ENCODE results near the gene LAMA5.

The LAMA5 gene

GRCh38 chr20:62403331-62403730 is 36.2 kb upstream of the LAMA5 start:
- Histone ChIP-seq H3K9ac (ENCODE audit: low read depth in 1 of 2, low read length in 2 of 2) (no peak overlapping the region), H3K36me3 (ENCODE audit: control insufficient read depth in 2 of 2, insufficient read depth in 2 of 2, low read length in 2 of 2) (peaks cover 0 to 7% of the 10 kb centered on the region in 2 donors), H3K4me3 (ENCODE audit: low read length in 2 of 2) (no peak overlapping the region), H3K9me3 (ENCODE audit: control insufficient read depth in 2 of 2, low read length in 2 of 2) (no peaks in the 10 kb centered on the region), H3K27ac (ENCODE audit: low read depth in 2 of 2, low read length in 2 of 2) (no peak overlapping the region), H3K4me1 (ENCODE audit: control insufficient read depth in 2 of 2, insufficient read depth in 2 of 2, low read length in 2 of 2) (peaks cover 20 to 22% of the 10 kb centered on the region in 2 donors), H3K27me3 (ENCODE audit: control insufficient read depth in 2 of 2, insufficient read depth in 2 of 2, low read length in 2 of 2) (no peaks in the 10 kb centered on the region)

DNA sequence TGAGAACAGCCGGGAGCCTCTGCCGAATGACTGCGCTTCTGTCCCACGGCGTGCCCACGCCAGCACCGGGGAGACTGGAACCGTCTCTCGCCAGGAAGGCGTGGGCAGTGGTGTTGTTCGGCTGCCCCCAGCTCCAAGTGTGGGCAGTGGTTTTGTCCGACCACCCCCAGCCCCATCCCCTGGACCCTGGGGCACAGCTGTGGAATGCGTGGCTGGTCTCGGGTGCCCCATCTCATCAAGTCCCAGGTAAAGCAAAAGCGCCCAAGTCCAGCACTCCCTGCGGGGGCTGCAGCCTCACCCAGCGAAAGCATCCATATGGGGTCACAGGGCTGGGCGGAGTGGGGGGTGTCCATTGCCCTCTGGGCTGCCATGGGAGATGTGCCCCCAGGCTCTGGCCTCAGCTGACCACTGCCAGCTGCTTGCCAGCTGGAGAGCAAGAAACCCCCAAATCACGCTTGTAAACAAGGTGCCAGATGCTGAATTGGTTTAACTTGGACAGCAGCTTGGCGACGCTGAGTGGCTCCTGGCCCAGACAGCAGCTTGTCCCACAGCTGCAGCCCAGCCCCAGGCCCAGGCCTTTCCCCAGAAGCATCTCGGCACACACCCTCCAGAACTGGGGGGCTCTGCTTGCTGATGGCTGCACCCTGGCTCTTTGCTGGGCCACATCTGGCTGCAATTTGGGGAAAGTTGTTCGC is 35.5 kb upstream of the LAMA5 start:
- no peak overlapping the region for H3K4me3 ChIP-seq (ENCODE audit: low read length in 2 of 2)
- no peaks in the 10 kb centered on the region for H3K9me3 ChIP-seq (ENCODE audit: control insufficient read depth in 2 of 2, low read length in 2 of 2)
- H3K27ac ChIP-seq (ENCODE audit: low read depth in 2 of 2, low read length in 2 of 2), result no peak overlapping the region
- H3K4me1 ChIP-seq (ENCODE audit: control insufficient read depth in 2 of 2, insufficient read depth in 2 of 2, low read length in 2 of 2), result peaks cover 13 to 15% of the 10 kb centered on the region in 2 donors
- H3K27me3 ChIP-seq (ENCODE audit: control insufficient read depth in 2 of 2, insufficient read depth in 2 of 2, low read length in 2 of 2), result no peaks in the 10 kb centered on the region
- no peak overlapping the region for H3K9ac ChIP-seq (ENCODE audit: low read depth in 1 of 2, low read length in 2 of 2)
- peaks cover 0 to 7% of the 10 kb centered on the region in 2 donors for H3K36me3 ChIP-seq (ENCODE audit: control insufficient read depth in 2 of 2, insufficient read depth in 2 of 2, low read length in 2 of 2)

DNA sequence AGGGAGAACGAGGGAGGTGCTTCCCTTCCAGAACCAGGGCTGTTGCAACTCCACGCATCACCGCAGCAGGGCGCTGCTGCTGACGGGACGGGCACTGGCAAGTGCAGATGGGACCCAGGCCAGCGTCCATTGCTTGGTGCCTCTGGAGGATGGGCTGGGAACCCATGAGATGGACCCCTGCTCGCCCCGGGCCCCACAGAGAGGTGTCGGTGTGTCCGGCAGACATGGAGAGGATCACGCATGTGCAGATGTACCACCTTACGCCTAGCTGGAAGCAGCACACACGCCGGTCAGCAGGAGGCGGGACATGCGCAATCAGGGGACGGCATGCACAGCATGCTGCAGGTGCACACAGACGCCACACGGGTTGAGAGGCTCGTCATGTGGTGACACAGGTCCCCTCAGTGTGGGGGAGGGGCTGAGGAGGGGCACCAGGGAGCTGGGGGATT is 34.2 kb upstream of the LAMA5 start:
- no peak overlapping the region for H3K4me3 ChIP-seq (ENCODE audit: low read length in 2 of 2)
- no peak overlapping the region for H3K9ac ChIP-seq (ENCODE audit: low read depth in 1 of 2, low read length in 2 of 2)
- peaks cover 9 to 10% of the 10 kb centered on the region in 2 donors for H3K4me1 ChIP-seq (ENCODE audit: control insufficient read depth in 2 of 2, insufficient read depth in 2 of 2, low read length in 2 of 2)
- no peak overlapping the region for H3K27ac ChIP-seq (ENCODE audit: low read depth in 2 of 2, low read length in 2 of 2)
- no peaks in the 10 kb centered on the region for H3K9me3 ChIP-seq (ENCODE audit: control insufficient read depth in 2 of 2, low read length in 2 of 2)
- H3K36me3 ChIP-seq (ENCODE audit: control insufficient read depth in 2 of 2, insufficient read depth in 2 of 2, low read length in 2 of 2), result peaks cover 0 to 7% of the 10 kb centered on the region in 2 donors
- H3K27me3 ChIP-seq (ENCODE audit: control insufficient read depth in 2 of 2, insufficient read depth in 2 of 2, low read length in 2 of 2), result no peaks in the 10 kb centered on the region

- H3K4me1 ChIP-seq (ENCODE audit: control insufficient read depth in 2 of 2, insufficient read depth in 2 of 2, low read length in 2 of 2), result peaks cover 2% of the 10 kb centered on the region in 2 donors
- no peaks in the 10 kb centered on the region for H3K9me3 ChIP-seq (ENCODE audit: control insufficient read depth in 2 of 2, low read length in 2 of 2)
- H3K27ac ChIP-seq (ENCODE audit: low read depth in 2 of 2, low read length in 2 of 2), result no peak overlapping the region
- no peak overlapping the region for H3K4me3 ChIP-seq (ENCODE audit: low read length in 2 of 2)
- no peak overlapping the region for H3K9ac ChIP-seq (ENCODE audit: low read depth in 1 of 2, low read length in 2 of 2)
- H3K27me3 ChIP-seq (ENCODE audit: control insufficient read depth in 2 of 2, insufficient read depth in 2 of 2, low read length in 2 of 2), result no peaks in the 10 kb centered on the region
- H3K36me3 ChIP-seq (ENCODE audit: control insufficient read depth in 2 of 2, insufficient read depth in 2 of 2, low read length in 2 of 2), result peaks cover 0 to 7% of the 10 kb centered on the region in 2 donors
These were observed 33.4 kb upstream of the LAMA5 start for GRCh38 chr20:62400541-62400940.

DNA sequence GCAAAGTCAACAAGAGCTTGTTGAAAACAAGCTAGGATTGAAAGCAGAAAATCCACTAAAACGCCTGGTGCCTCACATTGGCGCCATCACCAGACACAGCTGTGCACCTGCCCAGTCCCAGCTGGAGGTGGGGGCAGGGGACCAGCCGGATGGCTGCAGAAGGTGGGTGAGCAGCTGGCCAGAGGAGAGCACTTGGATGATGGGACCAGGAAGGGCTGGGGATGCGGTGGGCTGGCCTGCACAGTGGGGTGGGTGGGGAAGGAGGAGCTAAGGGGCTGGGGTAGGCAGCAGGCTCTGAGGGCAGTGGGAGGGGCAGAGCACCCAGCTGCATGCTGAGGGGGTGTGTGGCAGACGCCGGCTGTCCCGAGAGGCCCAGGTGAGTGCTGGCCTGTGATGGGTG is 32.9 kb upstream of the LAMA5 start:
- H3K4me3 ChIP-seq (ENCODE audit: low read length in 2 of 2), result no peak overlapping the region
- H3K4me1 ChIP-seq (ENCODE audit: control insufficient read depth in 2 of 2, insufficient read depth in 2 of 2, low read length in 2 of 2), result no peaks in the 10 kb centered on the region
- peaks cover 0 to 7% of the 10 kb centered on the region in 2 donors for H3K36me3 ChIP-seq (ENCODE audit: control insufficient read depth in 2 of 2, insufficient read depth in 2 of 2, low read length in 2 of 2)
- H3K9me3 ChIP-seq (ENCODE audit: control insufficient read depth in 2 of 2, low read length in 2 of 2), result no peaks in the 10 kb centered on the region
- no peak overlapping the region for H3K9ac ChIP-seq (ENCODE audit: low read depth in 1 of 2, low read length in 2 of 2)
- no peaks in the 10 kb centered on the region for H3K27me3 ChIP-seq (ENCODE audit: control insufficient read depth in 2 of 2, insufficient read depth in 2 of 2, low read length in 2 of 2)
- H3K27ac ChIP-seq (ENCODE audit: low read depth in 2 of 2, low read length in 2 of 2), result no peak overlapping the region

- H3K36me3 ChIP-seq (ENCODE audit: control insufficient read depth in 2 of 2, insufficient read depth in 2 of 2, low read length in 2 of 2), result peaks cover 6 to 8% of the 10 kb centered on the region in 2 donors
- no peak overlapping the region for H3K27ac ChIP-seq (ENCODE audit: low read depth in 2 of 2, low read length in 2 of 2)
These were observed 31.2 kb upstream of the LAMA5 start for GRCh38 chr20:62398120-62398821.

GRCh38 chr20:62396367-62397239 is 29.5 kb upstream of the LAMA5 start:
- Histone ChIP-seq H3K27me3 (ENCODE audit: control insufficient read depth in 2 of 2, insufficient read depth in 2 of 2, low read length in 2 of 2) (no peaks in the 10 kb centered on the region), H3K4me3 (ENCODE audit: low read length in 2 of 2) (no peak overlapping the region), H3K4me1 (ENCODE audit: control insufficient read depth in 2 of 2, insufficient read depth in 2 of 2, low read length in 2 of 2) (no peaks in the 10 kb centered on the region), H3K9ac (ENCODE audit: low read depth in 1 of 2, low read length in 2 of 2) (no peak overlapping the region), H3K36me3 (ENCODE audit: control insufficient read depth in 2 of 2, insufficient read depth in 2 of 2, low read length in 2 of 2) (peaks cover 0 to 18% of the 10 kb centered on the region in 2 donors), H3K9me3 (ENCODE audit: control insufficient read depth in 2 of 2, low read length in 2 of 2) (no peaks in the 10 kb centered on the region), H3K27ac (ENCODE audit: low read depth in 2 of 2, low read length in 2 of 2) (no peak overlapping the region)

More at GRCh38 chr20:62398120-62398821, 31.2 kb upstream of the LAMA5 start:
- Histone ChIP-seq H3K9me3 (ENCODE audit: control insufficient read depth in 2 of 2, low read length in 2 of 2) (no peaks in the 10 kb centered on the region), H3K9ac (ENCODE audit: low read depth in 1 of 2, low read length in 2 of 2) (no peak overlapping the region), H3K27me3 (ENCODE audit: control insufficient read depth in 2 of 2, insufficient read depth in 2 of 2, low read length in 2 of 2) (no peaks in the 10 kb centered on the region), H3K4me3 (ENCODE audit: low read length in 2 of 2) (no peak overlapping the region), H3K4me1 (ENCODE audit: control insufficient read depth in 2 of 2, insufficient read depth in 2 of 2, low read length in 2 of 2) (no peaks in the 10 kb centered on the region)

- Histone ChIP-seq H3K9me3 (ENCODE audit: control insufficient read depth in 2 of 2, low read length in 2 of 2) (no peaks in the 10 kb centered on the region), H3K27ac (ENCODE audit: low read depth in 2 of 2, low read length in 2 of 2) (no peak overlapping the region), H3K36me3 (ENCODE audit: control insufficient read depth in 2 of 2, insufficient read depth in 2 of 2, low read length in 2 of 2) (peaks cover 0 to 20% of the 10 kb centered on the region in 2 donors), H3K27me3 (ENCODE audit: control insufficient read depth in 2 of 2, insufficient read depth in 2 of 2, low read length in 2 of 2) (no peaks in the 10 kb centered on the region), H3K4me3 (ENCODE audit: low read length in 2 of 2) (no peak overlapping the region), H3K4me1 (ENCODE audit: control insufficient read depth in 2 of 2, insufficient read depth in 2 of 2, low read length in 2 of 2) (no peaks in the 10 kb centered on the region), H3K9ac (ENCODE audit: low read depth in 1 of 2, low read length in 2 of 2) (no peak overlapping the region)
These were observed 28.5 kb upstream of the LAMA5 start for GRCh38 chr20:62395311-62396242.
